Neuronal stem cell (in vitro differentiated cells): Measurements from ENCODE around the gene DDT.
"Not testable (repeated sequence)": the region's sequence is repeated elsewhere in the genome, so short reads cannot be mapped to it uniquely, and the experiment has no call there.

Experiments used
- DNase-seq: peaks from one replicate; pipeline ENCODE4 v3.0.0-alpha.2; 2013; ENCODE audit warnings: low spot score
- H2AFZ ChIP-seq: one replicate; pipeline ENCODE4 v1.6.1; 2013; ENCODE audit warnings: mild to moderate bottlenecking, low read length, inconsistent platforms
- H2AK5ac ChIP-seq: 2 replicates; pipeline ENCODE4 v1.6.1; 2013; ENCODE audit warnings: low read depth, mild to moderate bottlenecking, inconsistent platforms, low read length, moderate library complexity, mixed read lengths
- H2BK120ac ChIP-seq: 2 replicates; pipeline ENCODE4 v1.6.1; 2013; ENCODE audit warnings: low read depth, mild to moderate bottlenecking, inconsistent platforms, low read length, moderate library complexity, mixed read lengths
- H2BK12ac ChIP-seq: one replicate; pipeline ENCODE4 v1.6.1; 2013; ENCODE audit warnings: low read length, inconsistent platforms
- H2BK15ac ChIP-seq: 2 replicates; pipeline ENCODE4 v1.6.1; 2013; ENCODE audit warnings: mild to moderate bottlenecking, low read length, inconsistent platforms, mixed read lengths
- H2BK5ac ChIP-seq: one replicate; pipeline ENCODE4 v1.6.1; 2013; ENCODE audit warnings: inconsistent platforms, mild to moderate bottlenecking, low read length, moderate library complexity
- H3K14ac ChIP-seq: one replicate; pipeline ENCODE4 v1.6.1; 2013; ENCODE audit warnings: low read length, inconsistent platforms
- H3K18ac ChIP-seq: 2 replicates; pipeline ENCODE4 v1.6.1; 2013; ENCODE audit warnings: low read length, inconsistent platforms
- H3K23ac ChIP-seq: 2 replicates; pipeline ENCODE4 v1.6.1; 2013; ENCODE audit warnings: low read depth, mild to moderate bottlenecking, mixed read lengths, low read length, inconsistent platforms; ENCODE audit not compliant: poor library complexity
- H3K27ac ChIP-seq: replicated peaks from 3 replicates; pipeline ENCODE4 v1.5.1; 2013; ENCODE audit warnings: low read length, inconsistent platforms
- H3K27me3 ChIP-seq, 3 experiments: 2 replicates each; pipeline ENCODE4 v1.6.1; 2013; ENCODE audit warnings: low read length in 3 of 3, mild to moderate bottlenecking in 2 of 3, inconsistent platforms in 1 of 3, low read depth in 1 of 3, mixed read lengths in 1 of 3, moderate library complexity in 1 of 3; ENCODE audit not compliant: control insufficient read depth in 3 of 3, insufficient read depth in 3 of 3
- H3K36me3 ChIP-seq, 2 donors: replicated peaks in 1 of 2; 2 replicates each; pipeline ENCODE4 v1.6.1; 2013; ENCODE audit warnings: low read length in 2 of 2; ENCODE audit not compliant: control insufficient read depth in 2 of 2, insufficient read depth in 2 of 2
- H3K4ac ChIP-seq: 2 replicates; pipeline ENCODE4 v1.6.1; 2013; ENCODE audit warnings: inconsistent platforms, mild to moderate bottlenecking, low read length, moderate library complexity
- H3K4me1 ChIP-seq, 2 donors: 1 replicate in 1 of 2; 2 replicates in 1 of 2; pipeline ENCODE4 v1.6.1; 2013; ENCODE audit warnings: low read length in 2 of 2, low read depth in 1 of 2; ENCODE audit not compliant: control insufficient read depth in 2 of 2, insufficient read depth in 1 of 2
- H3K4me2 ChIP-seq: one replicate; pipeline ENCODE4 v1.6.1; 2013; ENCODE audit warnings: mild to moderate bottlenecking, low read length, inconsistent platforms; ENCODE audit not compliant: insufficient read depth, poor library complexity, severe bottlenecking
- H3K4me3 ChIP-seq, 2 donors: 2 replicates each; pipeline ENCODE4 v1.5.1; 2013; ENCODE audit warnings: low read length in 2 of 2, mild to moderate bottlenecking in 2 of 2, inconsistent platforms in 1 of 2, moderate library complexity in 1 of 2
- H3K79me1 ChIP-seq: one replicate; pipeline ENCODE4 v1.6.1; 2013; ENCODE audit warnings: low read depth, mild to moderate bottlenecking, inconsistent platforms, low read length, moderate library complexity
- H3K9ac ChIP-seq: one replicate; pipeline ENCODE4 v1.6.1; 2013; ENCODE audit warnings: mild to moderate bottlenecking, low read depth, low read length, inconsistent platforms; ENCODE audit not compliant: poor library complexity
- H3K9me3 ChIP-seq, 2 donors: replicated peaks in 1 of 2; 2 replicates each; pipeline versions ENCODE3 to v1.6.1; 2013; ENCODE audit warnings: low read length in 2 of 2, mild to moderate bottlenecking in 2 of 2, inconsistent platforms in 1 of 2, low read depth in 1 of 2, mixed read lengths in 1 of 2, moderate library complexity in 1 of 2; ENCODE audit not compliant: control insufficient read depth in 2 of 2, insufficient read depth in 1 of 2
- H4K8ac ChIP-seq: one replicate; pipeline ENCODE4 v1.6.1; 2013; ENCODE audit warnings: low read depth, mild to moderate bottlenecking, inconsistent platforms, low read length, moderate library complexity
- H4K91ac ChIP-seq: one replicate; pipeline ENCODE4 v1.6.1; 2013; ENCODE audit warnings: low read length, low read depth, mild to moderate bottlenecking, inconsistent platforms; ENCODE audit not compliant: poor library complexity
- WGBS, 2 donors: extraction: QIAGEN DNeasy Blood & Tissue Kit; methylation state at CpG; one replicate each; pipeline ENCODE4 v1.1.7; 2013; ENCODE audit warnings: missing lambda C conversion rate in 2 of 2, mixed read lengths in 1 of 2; ENCODE audit not compliant: insufficient read length in 2 of 2, insufficient replicate concordance in 1 of 2; ENCODE audit errors: extremely low coverage in 2 of 2; 5-methylcytosine and 5-hydroxymethylcytosine counted together

DDT gene

DNA sequence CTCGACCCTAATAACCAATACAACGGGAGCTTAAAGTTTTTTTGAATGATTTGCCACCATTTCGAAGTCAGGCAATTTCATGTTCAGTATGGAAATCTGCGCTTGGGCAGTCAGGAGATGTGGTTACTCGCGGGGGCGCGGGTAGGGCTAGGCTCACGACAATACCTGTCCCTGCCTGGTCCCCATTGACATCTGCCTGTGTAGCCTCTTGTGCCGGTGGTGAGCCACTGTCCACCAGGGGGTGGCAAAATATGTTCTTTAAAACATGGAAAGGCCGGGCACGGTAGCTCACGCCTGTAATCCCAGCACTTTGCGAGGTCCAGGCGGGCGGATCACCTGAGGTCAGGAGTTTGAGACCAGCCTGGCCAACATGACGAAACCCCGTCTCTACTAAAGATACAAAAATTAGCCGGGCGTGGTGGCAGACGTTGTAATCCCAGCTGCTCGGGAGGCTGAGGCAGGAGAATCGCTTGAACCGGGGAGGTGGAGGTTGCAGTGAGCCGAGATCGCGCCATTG, 653 bp upstream of the DDT start:
- H3K27ac ChIP-seq, H3K4me2 ChIP-seq, H3K4me3 ChIP-seq, H2AFZ ChIP-seq, H3K4me1 ChIP-seq, H3K9me3 ChIP-seq, H2BK5ac ChIP-seq, H3K23ac ChIP-seq, H3K79me1 ChIP-seq, H3K9ac ChIP-seq, H2AK5ac ChIP-seq, H4K8ac ChIP-seq, DNase-seq, H4K91ac ChIP-seq, H2BK15ac ChIP-seq, H3K27me3 ChIP-seq, H3K18ac ChIP-seq, H3K14ac ChIP-seq, H2BK120ac ChIP-seq, H3K4ac ChIP-seq, H2BK12ac ChIP-seq: not testable (repeated sequence)
- peaks cover 17 to 21% of the 10 kb centered on the region in 2 donors for H3K36me3 ChIP-seq
- no CpG with 5 or more reads among the region's 27 CpGs for WGBS, 2 donors

DNA sequence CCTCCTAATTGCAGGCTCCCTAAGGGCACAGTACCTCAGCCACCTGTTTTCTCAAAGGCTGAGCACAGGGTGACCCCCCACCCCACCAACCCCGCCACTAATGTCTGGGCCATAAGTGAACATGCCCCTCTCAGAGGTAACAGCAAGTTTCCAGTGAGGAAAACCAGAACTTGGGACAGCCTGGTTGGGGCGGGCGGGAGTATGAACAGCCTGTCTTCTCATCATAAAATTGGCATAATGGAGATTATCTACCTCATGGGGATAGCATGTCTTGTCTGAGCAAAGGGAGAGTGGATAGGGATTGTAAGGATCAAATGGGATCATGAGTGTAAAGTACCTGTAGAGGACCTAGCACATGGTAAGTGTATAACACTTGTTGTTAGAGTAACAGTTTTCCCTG, 2.3 kb downstream of the DDT start:
- H2BK5ac ChIP-seq, H2AK5ac ChIP-seq, H3K4me2 ChIP-seq, H4K91ac ChIP-seq, H3K9ac ChIP-seq, H3K14ac ChIP-seq, H2BK120ac ChIP-seq, H3K4me1 ChIP-seq, H2BK12ac ChIP-seq, H3K27ac ChIP-seq, H3K9me3 ChIP-seq, H3K79me1 ChIP-seq, H3K4ac ChIP-seq, H2AFZ ChIP-seq, H4K8ac ChIP-seq, H3K18ac ChIP-seq, DNase-seq, H2BK15ac ChIP-seq, H3K27me3 ChIP-seq: not testable (repeated sequence)
- peak overlapping the region; percentile 23 for H3K23ac ChIP-seq
- peak overlapping the region in 1 of 2 donors; percentile 55 for H3K4me3 ChIP-seq
- peaks cover 21 to 30% of the 10 kb centered on the region in 2 donors for H3K36me3 ChIP-seq
- no CpG with 5 or more reads among the region's 3 CpGs for WGBS, 2 donors

DNA sequence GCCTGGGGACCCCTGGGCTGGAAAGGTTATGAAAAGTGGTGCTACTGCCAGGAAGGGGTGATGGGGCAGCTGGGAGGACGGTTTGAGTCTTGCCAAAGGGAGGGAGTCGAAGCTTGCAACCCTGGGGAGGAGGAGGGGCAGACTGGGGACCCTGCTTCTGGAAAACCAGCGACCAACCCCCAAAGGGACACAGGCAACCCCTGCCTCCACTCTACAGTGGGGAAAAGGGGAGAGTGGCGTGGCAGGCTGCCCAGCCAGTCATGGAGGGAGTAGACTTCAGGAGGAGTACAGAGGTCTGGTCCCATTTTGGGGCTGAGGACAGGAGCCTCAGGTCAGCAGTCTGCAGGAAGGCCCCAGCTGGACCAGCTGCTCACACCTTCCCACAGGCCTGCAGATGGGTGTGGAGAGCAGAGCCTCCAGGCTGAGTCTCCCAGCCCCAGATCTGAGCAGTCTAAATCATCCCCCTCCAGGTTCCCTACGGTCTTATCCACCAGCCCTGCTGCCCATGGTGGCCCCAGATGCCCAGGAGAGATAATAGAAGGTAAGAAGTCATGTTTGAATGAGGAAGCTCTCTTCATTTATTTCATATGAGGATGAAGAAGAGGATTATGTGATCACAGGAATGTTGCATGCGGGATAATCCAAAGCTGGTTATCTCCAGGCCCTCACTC, 3.3 kb downstream of the DDT start:
- H2AFZ ChIP-seq: no peak overlapping the region
- H3K27ac ChIP-seq: no peak overlapping the region
- no peak overlapping the region for H3K14ac ChIP-seq
- no peak for DNase-seq
- no peak overlapping the region for H3K4ac ChIP-seq
- no peak overlapping the region for H3K4me3 ChIP-seq
- no peak overlapping the region for H2BK5ac ChIP-seq
- no peaks in the 10 kb centered on the region for H3K27me3 ChIP-seq
- no peak overlapping the region for H4K8ac ChIP-seq
- H3K23ac ChIP-seq: no peak overlapping the region
- no CpG with 5 or more reads among the region's 6 CpGs for WGBS, 2 donors
- peaks cover 21 to 30% of the 10 kb centered on the region in 2 donors for H3K36me3 ChIP-seq
- H2BK15ac ChIP-seq: no peak overlapping the region
- no peak overlapping the region for H3K4me2 ChIP-seq
- H2BK120ac ChIP-seq: no peak overlapping the region
- H4K91ac ChIP-seq: no peak overlapping the region
- no peak overlapping the region for H2BK12ac ChIP-seq
- H2AK5ac ChIP-seq: no peak overlapping the region
- no peaks in the 10 kb centered on the region for H3K4me1 ChIP-seq
- H3K18ac ChIP-seq: no peak overlapping the region
- peaks cover 8% of the 10 kb centered on the region for H3K79me1 ChIP-seq
- peaks cover 3 to 4% of the 10 kb centered on the region in 2 donors for H3K9me3 ChIP-seq
- no peak overlapping the region for H3K9ac ChIP-seq

DNA sequence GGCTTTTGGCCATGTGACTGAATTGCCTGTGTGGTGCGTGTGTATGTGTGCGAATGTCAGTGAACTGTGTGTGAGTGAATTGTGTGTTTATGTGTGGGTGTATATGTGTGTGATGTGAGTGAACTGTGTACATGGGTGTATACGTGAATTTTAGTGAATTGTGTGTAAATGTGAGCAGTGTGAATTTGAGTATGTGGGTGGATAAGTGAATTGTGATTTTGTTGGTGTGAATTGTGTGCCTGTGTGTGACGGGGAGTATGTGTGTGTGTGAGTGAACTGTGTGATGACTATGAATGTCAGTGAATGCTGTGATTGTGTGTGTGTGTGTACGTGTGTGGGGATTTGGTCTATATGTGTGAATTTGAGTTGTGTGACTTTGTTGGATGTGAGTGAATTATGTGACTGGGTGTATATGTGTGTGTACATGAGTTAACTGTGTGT, 4.0 kb downstream of the DDT start:
- Histone ChIP-seq H3K4ac (no peak overlapping the region), H3K14ac (no peak overlapping the region), H3K4me2 (no peak overlapping the region), H3K9me3 (peaks cover 3 to 4% of the 10 kb centered on the region in 2 donors), H3K36me3 (peaks cover 21 to 30% of the 10 kb centered on the region in 2 donors), H3K4me1 (no peaks in the 10 kb centered on the region), H2AK5ac (no peak overlapping the region), H4K8ac (no peak overlapping the region), H3K18ac (no peak overlapping the region), H2AFZ (no peak overlapping the region), H3K23ac (no peak overlapping the region), H3K27me3 (no peaks in the 10 kb centered on the region), H3K27ac (no peak overlapping the region), H2BK12ac (no peak overlapping the region), H2BK5ac (no peak overlapping the region), H3K9ac (no peak overlapping the region), H2BK120ac (no peak overlapping the region), H4K91ac (no peak overlapping the region), H2BK15ac (no peak overlapping the region), H3K4me3 (peak overlapping the region in 1 of 2 donors; percentile 44), H3K79me1 (peaks cover 8% of the 10 kb centered on the region)
- no peak for DNase-seq
- 100% methylated on average over 1 to 5 of the region's 5 CpGs for WGBS, 2 donors
